H1 (cell line): ENCODE results near the gene CSHL1. TPM values are rescaled to one million over a fixed set of nuclear protein-coding genes. Genes with fewer than 3 reads are reported as not detected.
"Not testable (repeated sequence)": the region's sequence is repeated elsewhere in the genome, so short reads cannot be mapped to it uniquely, and the experiment has no call there.

Experiments used
- CTCF ChIA-PET: fragments of 300-600 bp; sonication (Branson Sonifier 250); formaldehyde crosslinking; loops from one replicate; lab custom pipeline; 2021; ENCODE audit not compliant: partially characterized antibody; lab: Charles Lee
- POLR2A ChIA-PET: fragments of 300-600 bp; sonication (Branson Sonifier 250); formaldehyde crosslinking; loops from one replicate; lab custom pipeline; 2021; ENCODE audit warnings: inconsistent platforms; ENCODE audit not compliant: partially characterized antibody; lab: Charles Lee
- DNase-seq, 2 experiments: peaks; one replicate each; pipeline versions ENCODE4 v3.0.0 to v3.0.0-alpha.2; 2010 to 2022; ENCODE audit warnings: low spot score in 2 of 2, low read depth in 1 of 2, mixed read lengths in 1 of 2
- FAIRE-seq: peaks from 2 replicates; lab custom pipeline; 2011; peaks lifted over from hg19 to GRCh38; lab: Jason Lieb, UNC
- H2AFZ ChIP-seq: 2 replicates; pipeline ENCODE4 v1.8.1; 2012; ENCODE audit warnings: low read length, inconsistent platforms
- H2AK5ac ChIP-seq: 2 replicates; pipeline ENCODE4 v1.6.1; 2013; ENCODE audit warnings: low read depth, low read length
- H2BK120ac ChIP-seq: replicated peaks from 2 replicates; pipeline ENCODE3; 2013; ENCODE audit warnings: low read depth, low read length, inconsistent platforms
- H2BK12ac ChIP-seq: 2 replicates; pipeline ENCODE4 v1.6.1; 2013; ENCODE audit warnings: low read depth, low read length
- H2BK15ac ChIP-seq: 2 replicates; pipeline ENCODE4 v1.6.1; 2013; ENCODE audit warnings: low read length
- H2BK20ac ChIP-seq: 2 replicates; pipeline ENCODE4 v1.6.1; 2013; ENCODE audit warnings: low read length
- H2BK5ac ChIP-seq: 2 replicates; pipeline ENCODE4 v1.6.1; 2013; ENCODE audit warnings: low read depth, low read length
- H3K14ac ChIP-seq: 2 replicates; pipeline ENCODE4 v1.6.1; 2013; ENCODE audit warnings: inconsistent platforms; ENCODE audit not compliant: insufficient read length
- H3K18ac ChIP-seq: 2 replicates; pipeline ENCODE4 v1.6.1; 2013; ENCODE audit warnings: low read length; ENCODE audit errors: extremely low read depth
- H3K23ac ChIP-seq: 2 replicates; pipeline ENCODE4 v1.6.1; 2013; ENCODE audit warnings: inconsistent platforms; ENCODE audit not compliant: insufficient read length
- H3K23me2 ChIP-seq: 2 replicates; pipeline ENCODE4 v1.6.1; 2013; ENCODE audit warnings: low read depth, low read length
- H3K27ac ChIP-seq: 2 replicates; pipeline ENCODE4 v1.6.1; 2011; ENCODE audit warnings: low read depth, low read length, inconsistent platforms
- H3K27me3 ChIP-seq, 4 experiments: replicated peaks in 1 of 4; 1 replicate in 1 of 4; 2 replicates in 3 of 4; pipeline versions ENCODE4 v1.6.1 to v1.8.1; 2011 to 2013; ENCODE audit warnings: low read length in 3 of 4, mild to moderate bottlenecking in 3 of 4, inconsistent platforms in 2 of 4, mixed read lengths in 2 of 4, moderate library complexity in 1 of 4; ENCODE audit not compliant: control insufficient read depth in 3 of 4, insufficient read depth in 3 of 4; ENCODE audit errors: extremely low read depth in 1 of 4
- H3K36me3 ChIP-seq, 4 experiments: 2 replicates each; pipeline versions ENCODE4 v1.6.1 to v1.8.1; 2011 to 2013; ENCODE audit warnings: mild to moderate bottlenecking in 4 of 4, low read length in 3 of 4, moderate library complexity in 2 of 4, control low read depth in 1 of 4, inconsistent platforms in 1 of 4; ENCODE audit not compliant: insufficient read depth in 4 of 4, control insufficient read depth in 2 of 4
- H3K4ac ChIP-seq: replicated peaks from 2 replicates; pipeline ENCODE3; 2013; ENCODE audit warnings: low read length, low read depth, mixed read lengths, inconsistent platforms; ENCODE audit not compliant: insufficient read length
- H3K4me1 ChIP-seq, 4 experiments: replicated peaks in 1 of 4; 1 replicate in 1 of 4; 2 replicates in 3 of 4; pipeline versions ENCODE4 v1.6.1 to v1.8.1; 2011 to 2013; ENCODE audit warnings: low read length in 3 of 4, inconsistent platforms in 2 of 4, mixed read lengths in 1 of 4; ENCODE audit not compliant: insufficient read depth in 4 of 4, control insufficient read depth in 3 of 4
- H3K4me2 ChIP-seq, 2 experiments: 2 replicates each; pipeline versions ENCODE4 v1.6.1 to v1.8.1; 2011 to 2013; ENCODE audit warnings: low read depth in 2 of 2, low read length in 2 of 2, control low read depth in 1 of 2, inconsistent platforms in 1 of 2, mild to moderate bottlenecking in 1 of 2; ENCODE audit not compliant: insufficient read depth in 1 of 2
- H3K4me3 ChIP-seq, 4 experiments: fragments of 200-600, 300-600 bp in 1 of 4; sonication (generic), shearing (Covaris generic), sonication (Bioruptor Twin) in 1 of 4; 2 replicates each; pipeline versions ENCODE4 v1.5.1 to v1.8.1; 2011 to 2016; ENCODE audit warnings: low read length in 4 of 4, low read depth in 3 of 4, control low read depth in 2 of 4, inconsistent platforms in 2 of 4, mild to moderate bottlenecking in 2 of 4, mixed read lengths in 1 of 4, moderate library complexity in 1 of 4; ENCODE audit not compliant: insufficient read depth in 2 of 4; ENCODE audit errors: extremely low read depth in 1 of 4
- H3K56ac ChIP-seq: replicated peaks from 2 replicates; pipeline ENCODE3; 2013; ENCODE audit warnings: low read depth, mild to moderate bottlenecking, mixed read lengths, low read length, inconsistent platforms; ENCODE audit not compliant: insufficient read length
- H3K79me1 ChIP-seq: 2 replicates; pipeline ENCODE4 v1.6.1; 2013; ENCODE audit warnings: low read depth, low read length, control low read depth
- H3K79me2 ChIP-seq, 2 experiments: 2 replicates each; pipeline versions ENCODE4 v1.6.1 to v1.8.1; 2012 to 2013; ENCODE audit warnings: low read length in 2 of 2, mild to moderate bottlenecking in 2 of 2, inconsistent platforms in 1 of 2; ENCODE audit not compliant: insufficient read depth in 2 of 2, control insufficient read depth in 1 of 2
- H3K9ac ChIP-seq, 4 experiments: replicated peaks in 1 of 4; 1 replicate in 1 of 4; 2 replicates in 3 of 4; pipeline versions ENCODE4 v1.6.1 to v1.8.1; 2011 to 2013; ENCODE audit warnings: low read depth in 3 of 4, low read length in 3 of 4, control low read depth in 2 of 4, mild to moderate bottlenecking in 2 of 4, moderate library complexity in 2 of 4, inconsistent platforms in 1 of 4; ENCODE audit errors: extremely low read depth in 1 of 4
- H3K9me3 ChIP-seq, 2 experiments: 2 replicates each; pipeline versions ENCODE4 v1.6.1 to v1.8.1; 2012 to 2013; ENCODE audit warnings: mild to moderate bottlenecking in 2 of 2, moderate library complexity in 2 of 2, control low read depth in 1 of 2, inconsistent platforms in 1 of 2, low read depth in 1 of 2, low read length in 1 of 2, mixed read lengths in 1 of 2; ENCODE audit not compliant: insufficient read depth in 2 of 2
- H4K20me1 ChIP-seq, 2 experiments: replicated peaks in 1 of 2; 2 replicates each; pipeline versions ENCODE3 to v1.8.1; 2011 to 2013; ENCODE audit warnings: inconsistent platforms in 2 of 2, low read length in 2 of 2, mild to moderate bottlenecking in 1 of 2; ENCODE audit not compliant: insufficient read depth in 2 of 2, control insufficient read depth in 1 of 2
- H4K5ac ChIP-seq: 2 replicates; pipeline ENCODE4 v1.6.1; 2013; ENCODE audit warnings: low read length, low read depth, mixed read lengths, inconsistent platforms; ENCODE audit not compliant: insufficient read length
- H4K8ac ChIP-seq: 2 replicates; pipeline ENCODE4 v1.8.0; 2013; ENCODE audit warnings: mild to moderate bottlenecking, moderate library complexity, low read length, inconsistent platforms; ENCODE audit not compliant: insufficient read depth; ENCODE audit errors: extremely low read depth
- H4K91ac ChIP-seq: replicated peaks from 2 replicates; pipeline ENCODE3; 2013; ENCODE audit warnings: low read length, mixed read lengths, inconsistent platforms; ENCODE audit not compliant: insufficient read length
- WGBS, 2 experiments: shearing (Covaris generic) in 1 of 2; methylation state at CpG; one replicate each; pipeline versions ENCODE4 v1.1.6 to v1.1.7; 2013 to 2015; ENCODE audit warnings: low lambda C conversion rate in 2 of 2, mixed read lengths in 2 of 2, inconsistent platforms in 1 of 2, low coverage in 1 of 2, missing lambda C conversion rate in 1 of 2; ENCODE audit not compliant: insufficient replicate concordance in 2 of 2, insufficient coverage in 1 of 2, insufficient read length in 1 of 2; ENCODE audit errors: extremely low coverage in 1 of 2, missing lambda C conversion rate in 1 of 2; 5-methylcytosine and 5-hydroxymethylcytosine counted together
- polyA plus RNA-seq, 7 experiments: library from polyadenylated mRNA; depleted of rRNA in 3 of 7; stranded (reverse) in 5 of 7; unstranded in 2 of 7; fragments of >200 nt in 5 of 7; fragments of 200-250 nt in 2 of 7; gene quantifications; 1 replicate in 5 of 7; 2 replicates in 1 of 7; 4 replicates in 1 of 7; pipeline versions ENCODE4 v1.2.1 to v1.2.3, GENCODE V29; 2011 to 2013; ENCODE audit warnings: missing spikeins in 2 of 7, mixed read lengths in 2 of 7
- total RNA-seq: library from RNA; stranded (reverse); fragmentation: NEBNext Ultra II Directional; extraction: Animal tissue kit (Norgen Biotek cat#: 25700); gene quantifications from 2 replicates; pipeline ENCODE4 v1.2.1, GENCODE V29; 2021

CSHL1 gene
- total and polyA plus RNA-seq, 2 of the 8 experiments (the other 6 are each of a cell fraction or from before 2014, with no cell fraction given): not detected

DNA sequence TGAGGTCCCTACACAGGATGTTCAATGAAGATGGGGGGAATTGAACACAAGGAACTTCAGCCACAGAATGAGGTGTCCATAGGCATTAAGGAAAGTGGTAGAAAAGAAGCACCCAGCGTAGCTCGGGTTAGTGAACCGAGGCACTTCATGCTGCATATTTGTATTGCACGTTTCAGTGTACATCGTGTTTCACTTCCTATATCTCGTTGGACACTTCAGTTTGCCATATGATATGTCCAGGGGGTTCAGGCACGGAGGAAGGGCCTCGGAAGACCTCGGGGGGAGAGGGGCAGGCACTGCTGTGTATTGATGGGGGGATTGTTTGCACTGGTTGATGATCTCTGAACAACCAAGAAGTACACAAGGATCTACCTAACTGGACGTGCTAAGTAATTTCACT is 4.7 kb upstream of the CSHL1 start:
- H3K4me2 ChIP-seq, H4K8ac ChIP-seq, H4K5ac ChIP-seq, H4K91ac ChIP-seq, H2BK20ac ChIP-seq, H2BK12ac ChIP-seq, H3K4ac ChIP-seq, H3K18ac ChIP-seq, H3K27me3 ChIP-seq, H3K14ac ChIP-seq, FAIRE-seq, H3K4me3 ChIP-seq, H3K4me1 ChIP-seq, DNase-seq, H2BK5ac ChIP-seq, H3K27ac ChIP-seq, H2BK120ac ChIP-seq, H3K9me3 ChIP-seq, H3K79me2 ChIP-seq, H2AFZ ChIP-seq, H3K36me3 ChIP-seq, H3K23ac ChIP-seq, H3K56ac ChIP-seq, H3K79me1 ChIP-seq, H2BK15ac ChIP-seq, H4K20me1 ChIP-seq, POLR2A ChIA-PET, H3K23me2 ChIP-seq, H2AK5ac ChIP-seq, H3K9ac ChIP-seq: not testable (repeated sequence)
- CTCF ChIA-PET: interaction anchor here (0.6 to 11.2 kb wide), 6 partner anchors 11 to 76 kb away, joined by 3 to 270 read pairs (median 101); partner anchors contain the start of gene CD79B
- 94% methylated on average over 10 of the region's 10 CpGs; no CpG with 5 or more reads in 1 of the 2 experiments for WGBS, 2 experiments
